AG08396 (cell line): ENCODE results near the gene CRAT.

Experiments
- DNase-seq: peaks from one replicate; pipeline ENCODE4 v3.0.0; 2012; ENCODE audit warnings: low spot score, mixed read lengths

The CRAT gene

DNA sequence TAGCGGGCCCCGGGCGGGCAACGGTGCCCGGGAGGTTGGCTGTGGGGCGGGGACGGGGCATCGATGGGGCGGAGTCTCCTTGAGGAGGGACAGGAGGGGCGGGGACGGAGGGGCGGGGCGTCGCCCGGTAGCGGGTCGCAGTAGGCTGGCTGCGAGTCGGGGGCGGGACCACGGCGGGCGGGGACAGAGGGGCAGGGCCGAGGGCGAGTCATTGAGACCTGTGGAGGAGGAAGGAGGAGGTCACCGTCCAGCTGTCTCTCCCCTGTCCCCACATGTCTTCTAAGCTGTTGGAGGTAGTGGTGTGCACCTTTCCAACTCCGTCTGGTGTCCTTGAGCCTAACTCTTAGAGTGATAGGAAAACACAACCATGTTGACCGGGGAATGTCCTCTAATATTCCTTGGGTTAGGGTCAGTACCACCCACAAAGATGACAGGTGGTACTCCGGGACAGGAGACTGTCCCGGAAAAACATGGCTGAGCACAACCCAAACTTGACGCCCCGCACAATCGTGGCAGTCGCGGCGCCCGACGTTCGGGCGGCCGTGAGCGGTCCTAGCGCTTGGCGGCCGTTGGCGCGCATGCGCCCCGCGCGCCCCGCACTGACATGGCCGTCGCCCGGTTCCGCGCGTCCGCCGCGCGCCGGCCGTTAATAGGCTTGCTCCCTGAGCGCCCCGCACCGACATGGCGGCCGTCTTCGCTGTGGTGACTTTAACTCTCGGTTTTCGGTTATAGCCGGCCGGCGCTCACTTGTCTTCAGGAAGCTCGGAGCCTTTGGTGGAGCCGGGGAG lies at the start of gene CRAT, which contains the start of gene PTPA:
TSS of gene CRAT (minus strand) at position 54 of the 788 bp plus-strand sequence. CDS start 284 bp downstream, outside the sequence.
TSS of gene PTPA (plus strand) at position 676 of the 788 bp plus-strand sequence. CDS start 186 bp downstream, outside the sequence.
- DNase-seq, result peak; percentile 100

DNA sequence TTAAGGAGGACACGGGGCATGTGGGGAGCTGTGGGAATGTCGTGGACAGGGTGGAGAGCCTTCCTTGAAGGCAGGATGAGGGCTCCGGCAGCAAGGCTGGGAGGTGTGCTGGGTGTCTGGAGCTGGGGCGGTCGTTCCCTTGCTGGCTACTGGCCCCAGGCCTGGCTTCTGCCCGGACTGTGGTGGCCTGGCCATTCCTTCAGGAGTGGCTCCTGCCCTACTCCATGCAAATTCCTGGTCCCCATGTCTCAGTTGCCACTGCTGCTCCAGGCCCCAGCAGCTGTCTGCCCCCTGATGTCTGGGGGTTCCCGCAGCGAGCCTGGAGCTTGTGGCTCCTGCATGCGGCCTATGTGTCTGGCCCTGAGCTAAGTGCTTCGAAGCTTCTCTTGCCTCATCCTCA lies 45.6 kb upstream of the CRAT start:
- no peak for DNase-seq

DNA sequence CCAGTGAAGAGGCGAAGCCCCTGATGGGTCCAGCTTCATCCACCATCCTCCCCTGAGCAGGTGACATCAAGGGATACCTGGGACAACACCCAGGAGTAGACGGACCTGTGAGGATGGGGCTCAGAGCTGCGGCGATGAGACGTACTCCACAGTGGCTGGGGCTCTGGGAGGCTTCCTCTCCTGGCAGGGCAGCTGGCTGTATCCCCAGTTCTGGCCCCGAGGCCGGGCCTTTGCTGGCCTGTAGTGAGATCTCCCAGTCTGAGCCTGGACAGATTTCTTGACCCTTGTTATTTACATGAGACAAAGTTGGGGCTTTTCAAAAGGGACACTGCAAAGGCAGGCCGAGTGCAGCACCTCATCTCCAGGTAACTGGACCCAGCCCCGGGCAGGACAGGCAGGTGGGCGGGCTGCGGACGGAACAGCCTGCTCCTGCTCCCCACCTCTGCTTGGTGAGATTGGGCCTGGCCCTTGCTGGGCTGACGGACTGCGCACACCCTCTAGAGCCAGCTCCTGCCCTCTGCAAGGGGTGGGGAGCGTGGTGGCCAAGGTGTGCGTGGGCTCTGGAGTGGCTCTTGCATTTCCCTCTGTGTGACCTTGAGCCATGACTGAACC lies 44.4 kb upstream of the CRAT start:
- DNase-seq, result no peak

GRCh38 chr9:129151469-129151868 lies 40.9 kb upstream of the CRAT start:
- no peak for DNase-seq

DNA sequence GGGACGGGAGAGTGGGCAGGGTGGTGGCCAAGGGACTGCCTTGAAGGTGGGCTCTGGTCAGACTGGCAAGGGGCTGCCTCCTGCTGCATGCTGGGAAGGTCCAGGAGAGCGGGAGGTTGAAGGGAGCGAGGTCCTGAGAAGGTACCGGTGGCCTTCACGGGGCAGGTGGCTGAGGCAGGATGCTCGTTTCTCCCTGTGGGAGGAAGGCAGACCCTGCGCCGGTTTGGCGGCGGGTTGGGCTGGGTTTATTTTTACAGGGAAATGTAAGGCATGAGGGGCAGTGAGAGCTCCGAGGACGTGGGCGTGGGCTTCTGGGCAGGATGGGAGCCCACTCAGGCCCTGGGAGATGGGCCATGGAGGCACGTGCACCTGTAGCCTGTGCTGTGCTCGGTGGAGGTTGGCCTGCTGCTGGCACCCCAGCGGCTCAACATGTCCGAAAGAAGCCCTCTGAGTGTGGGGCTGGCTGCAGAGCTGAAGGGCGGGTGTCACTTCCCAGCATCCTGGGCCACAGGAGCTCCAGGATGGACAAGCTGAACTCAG lies 40.1 kb upstream of the CRAT start:
- DNase-seq, result no peak

- no peak for DNase-seq
Measured at GRCh38 chr9:129150122-129150521, 39.5 kb upstream of the CRAT start.

DNA sequence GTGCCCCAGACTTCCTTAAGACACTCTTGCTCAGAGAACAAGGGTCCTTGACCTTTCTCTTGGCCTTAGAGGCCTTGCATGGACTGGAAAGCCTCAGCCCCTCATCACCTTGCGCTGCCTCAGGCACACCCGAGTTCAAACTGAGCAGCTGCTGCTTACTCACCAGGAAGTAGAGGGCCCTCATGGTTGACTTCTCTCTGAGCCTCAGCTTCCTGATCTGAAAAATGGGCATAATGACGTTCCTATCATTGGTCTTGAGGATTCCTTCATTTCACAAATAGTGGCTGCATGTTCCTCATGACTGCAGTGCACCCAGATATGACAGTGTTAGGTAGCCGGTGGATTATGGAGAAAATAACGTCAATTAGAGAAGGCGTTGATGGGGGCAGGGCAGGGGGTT lies 38.8 kb upstream of the CRAT start:
- DNase-seq, result no peak

- DNase-seq, result no peak
Measured at GRCh38 chr9:129148463-129149204, 38.0 kb upstream of the CRAT start.

- DNase-seq, result no peak
Measured at GRCh38 chr9:129146441-129146941, 35.9 kb upstream of the CRAT start.

DNA sequence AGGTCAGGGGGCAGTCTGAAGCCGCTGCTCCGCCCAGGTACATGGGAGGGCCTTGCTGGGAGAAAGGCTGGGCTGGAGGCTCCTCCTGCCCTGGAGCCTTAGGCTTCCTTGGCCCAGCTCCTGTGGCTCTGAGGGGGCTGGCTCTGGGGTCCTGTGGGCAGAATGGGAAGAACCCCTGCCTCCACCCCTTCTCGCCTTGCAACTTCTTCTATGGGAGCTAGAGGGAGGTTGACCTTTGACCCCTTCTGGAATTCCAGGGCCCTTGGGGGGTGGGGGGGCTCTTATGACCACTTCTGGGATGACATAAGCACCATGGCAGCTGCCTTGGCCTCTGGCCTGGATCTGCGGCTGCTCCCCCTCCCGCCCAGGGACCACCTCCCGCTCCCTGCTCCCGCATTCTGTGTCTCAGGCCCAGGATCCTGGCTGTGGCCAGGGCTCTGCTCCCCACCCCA lies 35.3 kb upstream of the CRAT start:
- DNase-seq, result peak; percentile 89

DNA sequence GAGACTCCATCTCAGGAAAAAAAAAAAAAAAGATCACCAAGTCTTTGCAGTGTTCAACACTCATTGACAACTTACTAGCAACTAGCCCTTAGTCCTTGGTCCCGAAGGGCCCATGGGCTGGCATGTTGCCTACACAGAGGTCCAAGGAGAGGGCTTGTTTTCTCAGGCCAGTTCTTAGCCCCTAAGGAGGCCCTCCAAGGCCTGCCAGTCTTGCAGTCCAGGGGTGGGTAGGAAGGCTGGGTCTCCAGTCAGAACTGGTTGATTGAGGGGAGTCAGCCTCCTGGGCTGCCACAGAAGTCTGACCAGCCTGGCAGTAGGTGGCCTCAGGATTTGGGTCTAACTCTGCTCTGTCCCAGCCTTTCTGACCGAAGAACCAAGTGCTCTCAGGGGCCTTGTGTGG lies 34.7 kb upstream of the CRAT start:
- no peak for DNase-seq

- peak; percentile 90 for DNase-seq
Measured at GRCh38 chr9:129143031-129143927, 32.7 kb upstream of the CRAT start.

GRCh38 chr9:129142138-129142935 lies 31.7 kb upstream of the CRAT start:
- DNase-seq, result no peak

DNA sequence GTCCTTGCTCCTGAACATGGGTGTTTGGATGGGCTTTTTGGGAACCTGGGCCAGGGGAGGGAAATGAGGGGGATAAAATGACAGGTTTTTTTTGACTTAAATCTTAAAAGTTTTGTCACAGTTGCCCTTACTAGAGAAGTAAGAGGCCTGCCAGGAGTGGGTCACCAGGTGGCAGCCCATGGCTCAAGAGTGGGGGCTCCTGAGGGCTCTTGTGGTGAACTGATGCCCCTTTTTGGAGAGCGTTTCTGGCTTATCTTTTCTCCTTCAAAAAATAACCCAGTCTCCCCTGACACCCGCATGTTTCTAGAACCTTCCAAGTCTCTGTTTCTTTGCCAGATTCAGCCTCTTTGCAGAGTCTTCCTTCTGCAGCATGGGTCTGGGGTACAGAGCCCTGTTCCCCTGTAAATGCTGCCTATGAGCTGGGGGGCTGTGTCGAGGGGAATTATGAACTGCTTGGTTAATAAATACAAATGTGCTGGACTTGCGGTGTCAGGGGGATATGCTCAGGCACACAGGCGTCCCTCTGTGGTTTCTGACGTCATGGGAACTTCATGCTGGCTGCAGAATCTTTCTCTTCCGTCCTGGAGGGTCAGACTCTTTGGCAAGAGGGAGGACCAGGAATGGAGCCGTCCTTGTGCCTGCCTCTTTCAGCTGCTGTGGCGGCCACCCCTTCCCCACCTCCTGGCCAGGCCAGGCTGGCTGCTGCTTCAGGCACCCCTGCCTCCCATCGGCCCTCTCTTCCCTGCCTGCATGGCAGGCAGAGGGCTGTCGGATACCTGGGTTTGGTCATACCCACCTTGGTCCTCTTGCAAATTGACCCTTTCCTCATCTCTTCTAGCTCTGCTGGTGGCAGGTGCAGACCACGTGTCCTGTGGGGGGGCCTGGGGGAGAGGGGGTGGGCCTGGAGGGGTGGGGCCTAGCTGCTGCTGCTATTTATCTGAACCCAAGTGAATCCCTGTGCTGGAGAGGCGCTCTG lies 30.8 kb upstream of the CRAT start:
- DNase-seq, result peak; percentile 75

DNA sequence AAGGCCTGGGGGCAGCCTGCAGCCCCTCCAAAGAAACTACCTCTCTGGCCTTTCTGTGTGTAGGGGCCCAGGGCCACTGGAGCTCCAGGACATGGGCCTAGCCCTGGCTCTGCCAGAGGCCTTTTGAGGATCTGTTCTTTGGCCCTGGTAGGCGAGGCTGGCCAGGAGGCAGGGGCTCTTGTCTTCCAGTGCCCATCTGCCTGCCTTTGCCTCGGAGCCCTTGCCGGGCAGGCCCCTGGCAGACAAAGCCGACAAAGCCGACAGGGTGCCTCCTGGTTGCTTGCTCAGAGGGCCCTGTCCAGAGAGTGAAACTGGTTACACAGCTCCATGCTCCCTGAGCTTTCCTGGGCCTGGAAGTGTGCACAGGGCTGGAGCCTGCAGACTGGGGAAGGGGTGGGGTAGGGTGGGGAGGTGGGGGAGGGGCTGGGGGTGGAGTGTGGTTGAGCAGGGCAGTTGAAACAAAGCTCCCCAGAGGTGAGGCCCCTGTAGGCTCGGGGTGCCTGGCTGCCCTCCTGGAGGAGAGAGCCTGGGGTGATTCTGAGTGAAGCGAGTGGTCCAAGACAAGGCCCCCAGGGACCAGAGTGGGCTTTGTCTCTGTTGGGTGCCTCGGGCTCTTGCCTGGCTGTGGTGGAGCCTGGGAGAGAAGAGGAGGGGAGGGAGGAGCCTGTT lies 29.9 kb upstream of the CRAT start:
- DNase-seq, result no peak

GRCh38 chr9:129139993-129140396 lies 29.4 kb upstream of the CRAT start:
- DNase-seq, result peak; percentile 89

- peak; percentile 73 for DNase-seq
Measured at GRCh38 chr9:129139233-129139992, 28.8 kb upstream of the CRAT start.
